Esophagus squamous epithelium (tissue), 5 donors: ENCODE measurements around the gene TRAP1. TPM values are rescaled to one million over a fixed set of nuclear protein-coding genes. Genes with fewer than 3 reads are reported as not detected.

Experiments used
- DNase-seq: peaks from one replicate; lab custom pipeline; 2025; lab: John Stamatoyannopoulos, UW
- H3K27ac ChIP-seq, 4 donors: fragments of 200-600 bp; sonication (generic); one replicate each; pipeline ENCODE4 v1.5.1; 2016 to 2019; ENCODE audit warnings: mild to moderate bottlenecking in 1 of 4
- H3K27me3 ChIP-seq, 4 donors: fragments of 200-600 bp; sonication (generic); 1 replicate in 3 of 4; 2 replicates in 1 of 4; pipeline versions ENCODE4 v1.5.1 to v1.6.0; 2017 to 2021; ENCODE audit warnings: antibody characterized with exemption in 1 of 4
- H3K36me3 ChIP-seq, 3 donors: fragments of 200-600 bp; sonication (generic); one replicate each; pipeline ENCODE4 v1.5.1; 2016 to 2019
- H3K4me1 ChIP-seq, 3 donors: fragments of 200-600 bp; sonication (generic); one replicate each; pipeline ENCODE4 v1.5.1; 2017 to 2019
- H3K4me3 ChIP-seq, 4 donors: fragments of 200-600 bp; sonication (generic); 1 replicate in 3 of 4; 2 replicates in 1 of 4; pipeline ENCODE4 v1.5.1; 2016 to 2019; ENCODE audit warnings: mild to moderate bottlenecking in 2 of 4, moderate library complexity in 1 of 4
- H3K9me3 ChIP-seq, 3 donors: fragments of 200-600 bp; sonication (generic); one replicate each; pipeline ENCODE4 v1.5.1; 2016 to 2019
- POLR2A ChIP-seq, 4 donors: fragments of 450-650 bp; IDR thresholded peaks; one replicate each; pipeline ENCODE4 v1.6.1; 2017; ENCODE audit warnings: antibody characterized with exemption in 4 of 4, mild to moderate bottlenecking in 4 of 4, moderate library complexity in 3 of 4
- WGBS, 2 donors: methylation state at CpG; one replicate each; pipeline ENCODE4 v1.1.5; 2018; 5-methylcytosine and 5-hydroxymethylcytosine counted together
- intact Hi-C: fragments of 100-400 bp; cut with DNase I; formaldehyde crosslinking; loops from one replicate; pipeline ENCODE4 v1.15.0; 2022
- total RNA-seq, 4 donors: library from RNA; depleted of rRNA; stranded (reverse); fragments of >200 nt; gene quantifications; one replicate each; pipeline ENCODE4 v1.1.0, GENCODE V29; 2016
- TF ChIP-seq, protein P1 (sequence below), 6 experiments: fragments of 450-650 bp in 4 of 6; fragments of 200-600 bp in 2 of 6; sonication (generic) in 2 of 6; IDR thresholded peaks; one replicate each; pipeline ENCODE4 v1.5.1; 2016 to 2019; ENCODE audit warnings: antibody characterized with exemption in 6 of 6, mild to moderate bottlenecking in 4 of 6, moderate library complexity in 4 of 6
- donor health status: DM: yes; HTN: yes; CAD: no.

The TRAP1 gene
- total RNA-seq, 4 donors from 2014 or later: 76.5 to 121 (median 97.6) TPM

DNA sequence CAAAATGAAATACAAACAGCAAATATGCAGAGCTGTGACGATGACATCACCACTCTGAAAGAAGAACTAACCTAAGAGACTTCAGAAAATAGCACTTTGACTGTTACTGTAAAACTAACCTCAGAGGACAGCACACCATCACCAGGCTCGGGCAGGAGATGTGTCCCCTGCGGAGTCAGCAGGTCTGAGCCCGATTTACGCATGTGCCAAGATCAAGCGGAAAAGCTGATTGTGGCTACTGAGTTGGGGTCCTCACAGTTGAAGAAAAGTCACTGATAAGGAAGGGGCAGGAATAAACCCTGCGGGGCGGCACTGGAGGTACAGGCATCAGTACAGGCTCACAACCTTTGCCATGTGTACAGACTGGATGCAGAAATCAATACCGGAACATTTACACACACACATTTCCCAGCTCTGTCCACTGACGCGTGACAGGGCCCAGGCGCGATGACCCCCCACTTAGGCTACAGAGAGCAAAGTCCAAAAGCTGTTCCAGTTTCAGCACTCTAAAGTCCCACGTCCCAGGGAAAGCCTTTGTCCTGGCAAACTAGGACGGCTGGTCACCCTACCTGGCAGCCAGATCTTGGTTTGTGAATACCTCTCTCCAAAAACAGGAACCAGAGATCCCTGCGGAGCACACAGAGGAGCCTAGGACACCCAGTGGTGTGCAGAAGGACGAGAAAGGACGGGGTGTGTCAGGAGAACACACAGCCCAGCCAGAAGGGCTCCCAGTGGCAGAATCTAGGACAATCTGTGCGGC, 21.5 kb downstream of the TRAP1 start:
- intact Hi-C loops: no loop called here
- Histone ChIP-seq H3K27ac (no peak overlapping the region), H3K4me1 (peaks cover 3 to 18% (median 3%) of the 10 kb centered on the region in 3 donors), H3K4me3 (no peak overlapping the region), H3K27me3 (no peaks in the 10 kb centered on the region), H3K36me3 (peaks cover 0 to 19% (median 0%) of the 10 kb centered on the region in 3 donors), H3K9me3 (no peaks in the 10 kb centered on the region)
- TF ChIP-seq, protein P1, sequence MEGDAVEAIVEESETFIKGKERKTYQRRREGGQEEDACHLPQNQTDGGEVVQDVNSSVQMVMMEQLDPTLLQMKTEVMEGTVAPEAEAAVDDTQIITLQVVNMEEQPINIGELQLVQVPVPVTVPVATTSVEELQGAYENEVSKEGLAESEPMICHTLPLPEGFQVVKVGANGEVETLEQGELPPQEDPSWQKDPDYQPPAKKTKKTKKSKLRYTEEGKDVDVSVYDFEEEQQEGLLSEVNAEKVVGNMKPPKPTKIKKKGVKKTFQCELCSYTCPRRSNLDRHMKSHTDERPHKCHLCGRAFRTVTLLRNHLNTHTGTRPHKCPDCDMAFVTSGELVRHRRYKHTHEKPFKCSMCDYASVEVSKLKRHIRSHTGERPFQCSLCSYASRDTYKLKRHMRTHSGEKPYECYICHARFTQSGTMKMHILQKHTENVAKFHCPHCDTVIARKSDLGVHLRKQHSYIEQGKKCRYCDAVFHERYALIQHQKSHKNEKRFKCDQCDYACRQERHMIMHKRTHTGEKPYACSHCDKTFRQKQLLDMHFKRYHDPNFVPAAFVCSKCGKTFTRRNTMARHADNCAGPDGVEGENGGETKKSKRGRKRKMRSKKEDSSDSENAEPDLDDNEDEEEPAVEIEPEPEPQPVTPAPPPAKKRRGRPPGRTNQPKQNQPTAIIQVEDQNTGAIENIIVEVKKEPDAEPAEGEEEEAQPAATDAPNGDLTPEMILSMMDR (IDR thresholded peaks at IDR 0.05): no peak
- no peak for TF ChIP-seq POLR2A (IDR thresholded peaks at IDR 0.05)
- WGBS, 2 donors: 83 to 90% methylated on average over 18 to 19 of the region's 19 CpGs
- no peak for DNase-seq

DNA sequence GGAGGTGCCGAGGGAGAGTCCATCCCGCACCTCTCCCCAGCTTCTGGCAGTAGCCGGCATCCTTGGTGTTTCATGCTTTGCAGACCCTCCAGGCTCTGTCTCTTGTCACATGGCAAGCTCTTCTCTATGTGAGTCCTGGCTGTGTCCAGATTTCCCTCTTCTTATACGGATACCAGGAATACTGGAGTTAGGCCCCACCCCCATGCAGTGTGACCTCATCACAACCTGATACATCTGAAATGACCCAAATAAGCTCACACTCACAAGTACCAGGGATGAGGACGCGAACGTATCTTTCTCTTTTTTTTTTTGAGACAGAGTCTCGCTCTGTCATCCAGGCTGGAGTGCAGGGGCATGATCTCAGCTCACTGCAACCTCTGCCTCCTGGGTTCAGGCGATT, 23.3 kb downstream of the TRAP1 start:
- Histone ChIP-seq H3K27ac (no peak overlapping the region), H3K4me3 (no peak overlapping the region), H3K27me3 (no peaks in the 10 kb centered on the region), H3K4me1 (peaks cover 7 to 29% (median 10%) of the 10 kb centered on the region in 3 donors), H3K9me3 (no peaks in the 10 kb centered on the region), H3K36me3 (peaks cover 0 to 18% (median 0%) of the 10 kb centered on the region in 3 donors)
- no peak for TF ChIP-seq POLR2A (IDR thresholded peaks at IDR 0.05)
- TF ChIP-seq, protein P1 (IDR thresholded peaks at IDR 0.05): no peak
- intact Hi-C loops: loop anchor here (5.0 kb wide), 1 partner anchor 183 kb away; no protein-coding TSS in a partner anchor
- 83 to 90% methylated on average over 9 of the region's 9 CpGs for WGBS, 2 donors
- DNase-seq: no peak

DNA sequence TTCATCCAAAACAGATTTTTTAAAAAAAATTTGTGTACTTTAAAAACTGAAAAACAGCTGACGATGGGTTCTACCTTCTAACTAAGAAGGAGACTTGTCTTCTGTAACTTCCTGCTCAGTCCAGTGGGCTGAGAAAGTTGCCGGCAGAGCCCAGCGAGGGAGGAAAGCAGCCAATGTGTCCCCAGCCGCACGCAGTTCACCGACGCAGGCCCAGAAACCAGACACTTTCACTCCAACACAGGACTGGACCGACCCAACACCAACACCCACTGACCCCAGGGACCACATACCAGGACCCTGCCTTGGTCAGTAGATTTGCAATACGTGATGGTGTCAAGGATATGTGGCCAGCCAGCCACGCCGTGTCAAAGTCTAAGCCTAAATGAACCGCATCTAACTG, 25.6 kb downstream of the TRAP1 start:
- TF ChIP-seq, protein P1 (IDR thresholded peaks at IDR 0.05): no peak
- TF ChIP-seq POLR2A (IDR thresholded peaks at IDR 0.05): no peak
- no peaks in the 10 kb centered on the region for H3K27me3 ChIP-seq
- H3K4me1 ChIP-seq: peaks cover 7 to 26% (median 10%) of the 10 kb centered on the region in 3 donors
- H3K4me3 ChIP-seq: no peak overlapping the region
- peaks cover 6 to 41% (median 11%) of the 10 kb centered on the region in 3 donors for H3K36me3 ChIP-seq
- H3K9me3 ChIP-seq: no peaks in the 10 kb centered on the region
- H3K27ac ChIP-seq: peak overlapping the region in 1 of 4 donors; percentile 75
- no peak for DNase-seq
- intact Hi-C loops: loop anchor here (5.0 kb wide), 1 partner anchor 186 kb away; no protein-coding TSS in a partner anchor
- 85 to 89% methylated on average over 7 to 12 of the region's 12 CpGs for WGBS, 2 donors

DNA sequence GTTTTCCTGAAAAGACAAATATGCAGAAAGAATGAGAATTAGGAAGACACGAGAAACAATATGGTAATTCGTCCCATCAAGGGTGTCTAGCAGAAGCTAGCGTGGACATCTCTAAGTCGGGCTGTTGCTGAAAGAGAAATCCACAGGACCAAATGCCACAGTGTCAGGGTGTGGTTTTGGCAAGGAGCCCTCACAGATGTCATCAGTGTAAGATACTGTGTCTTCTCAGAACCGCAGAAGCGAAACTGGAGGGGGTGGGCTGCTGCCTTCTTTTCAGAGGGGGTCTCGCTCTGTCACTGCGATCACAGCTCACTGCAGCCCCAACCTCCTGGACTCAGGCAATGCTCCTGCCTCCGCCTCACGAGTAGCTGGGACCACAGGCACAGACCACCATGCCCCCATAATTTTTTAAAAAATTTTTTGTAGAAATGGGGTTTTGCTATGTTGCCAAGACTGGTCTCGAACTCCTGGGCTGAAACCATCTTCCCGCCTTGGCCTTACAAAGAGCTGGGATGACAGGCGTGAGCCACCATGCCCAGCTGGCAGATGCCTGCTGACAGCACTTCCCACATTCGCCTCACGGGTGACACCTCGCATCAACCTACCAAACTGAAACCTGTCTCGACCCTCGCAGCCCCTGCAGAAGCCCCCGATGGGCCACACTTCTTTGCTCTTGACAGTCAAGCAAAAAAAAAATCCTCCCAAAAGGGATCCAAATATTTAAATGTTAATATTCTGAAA, 26.2 kb downstream of the TRAP1 start:
- no peaks in the 10 kb centered on the region for H3K9me3 ChIP-seq
- no peak for DNase-seq
- intact Hi-C loops: loop anchor here (5.0 kb wide), 1 partner anchor 186 kb away; no protein-coding TSS in a partner anchor
- peak overlapping the region; percentile 46 to 80 (median 72) for H3K27ac ChIP-seq
- peaks cover 7 to 20% (median 10%) of the 10 kb centered on the region in 3 donors for H3K4me1 ChIP-seq
- TF ChIP-seq, protein P1 (IDR thresholded peaks at IDR 0.05): no peak
- TF ChIP-seq POLR2A (IDR thresholded peaks at IDR 0.05): no peak
- peaks cover 6 to 47% (median 15%) of the 10 kb centered on the region in 3 donors for H3K36me3 ChIP-seq
- H3K4me3 ChIP-seq: peak overlapping the region in 3 of 4 donors; percentile 28 to 59 (median 30)
- H3K27me3 ChIP-seq: no peaks in the 10 kb centered on the region
- 75 to 79% methylated on average over 18 to 19 of the region's 19 CpGs for WGBS, 2 donors
